Astrocyte (in vitro differentiated cells and primary cell): Measurements from ENCODE around the gene FAM240A. TPM values are rescaled to one million over a fixed set of nuclear protein-coding genes. Genes with fewer than 3 reads are reported as not detected.
A peak's percentile ranks its signal among the peaks of the same experiment; 100 is the strongest.

Experiments
- DNase-seq: peaks from one replicate; pipeline ENCODE4 v3.0.0-alpha.2; 2010; ENCODE audit warnings: low read depth
- FAIRE-seq: peaks from 2 replicates; lab custom pipeline; 2011; peaks lifted over from hg19 to GRCh38; lab: Jason Lieb, UNC
- H2AFZ ChIP-seq: 2 replicates; pipeline ENCODE4 v1.6.0; 2012; ENCODE audit warnings: low read depth, low read length, inconsistent platforms
- H3K27ac ChIP-seq: 2 replicates; pipeline ENCODE4 v1.5.1; 2011; ENCODE audit warnings: low read depth, low read length, inconsistent platforms
- H3K27me3 ChIP-seq: 2 replicates; pipeline ENCODE4 v1.6.0; 2011; ENCODE audit warnings: low read length, inconsistent platforms; ENCODE audit not compliant: insufficient read depth
- H3K36me3 ChIP-seq: 2 replicates; pipeline ENCODE4 v1.5.1; 2011; ENCODE audit warnings: low read length, inconsistent platforms; ENCODE audit not compliant: insufficient read depth
- H3K4me1 ChIP-seq: 2 replicates; pipeline ENCODE4 v1.5.1; 2011; ENCODE audit warnings: low read length, inconsistent platforms; ENCODE audit not compliant: insufficient read depth
- H3K4me2 ChIP-seq: 2 replicates; pipeline ENCODE4 v1.6.0; 2012; ENCODE audit warnings: low read length, inconsistent platforms
- H3K4me3 ChIP-seq: 2 replicates; pipeline ENCODE4 v1.5.1; 2011; ENCODE audit warnings: low read depth, mild to moderate bottlenecking, low read length, inconsistent platforms; ENCODE audit not compliant: insufficient read depth
- H3K79me2 ChIP-seq: 2 replicates; pipeline ENCODE4 v1.6.0; 2012; ENCODE audit warnings: mild to moderate bottlenecking, low read length, inconsistent platforms; ENCODE audit not compliant: insufficient read depth
- H3K9ac ChIP-seq: 2 replicates; pipeline ENCODE4 v1.6.0; 2012; ENCODE audit warnings: mild to moderate bottlenecking, low read length, inconsistent platforms
- H3K9me3 ChIP-seq: 2 replicates; pipeline ENCODE4 v1.5.1; 2012; ENCODE audit warnings: low read depth, mild to moderate bottlenecking, low read length, inconsistent platforms; ENCODE audit not compliant: insufficient read depth
- H4K20me1 ChIP-seq: 2 replicates; pipeline ENCODE4 v1.6.0; 2012; ENCODE audit warnings: low read length, inconsistent platforms; ENCODE audit not compliant: insufficient read depth
- H3K27ac Mint-ChIP-seq: one replicate; pipeline ENCODE4 v1.8.0; 2021; ENCODE audit warnings: mild to moderate bottlenecking, mixed read lengths; ENCODE audit not compliant: unreplicated experiment
- H3K27me3 Mint-ChIP-seq: one replicate; pipeline ENCODE4 v1.8.0; 2021; ENCODE audit warnings: low read depth, mixed read lengths; ENCODE audit not compliant: unreplicated experiment
- H3K36me3 Mint-ChIP-seq: one replicate; pipeline ENCODE4 v1.8.0; 2021; ENCODE audit warnings: low read depth, mixed read lengths; ENCODE audit not compliant: unreplicated experiment
- H3K4me1 Mint-ChIP-seq: one replicate; pipeline ENCODE4 v1.8.0; 2021; ENCODE audit warnings: low read depth, mixed read lengths; ENCODE audit not compliant: unreplicated experiment
- H3K4me3 Mint-ChIP-seq: one replicate; pipeline ENCODE4 v1.8.0; 2021; ENCODE audit warnings: mild to moderate bottlenecking, moderate library complexity, mixed read lengths; ENCODE audit not compliant: unreplicated experiment
- H3K9me3 Mint-ChIP-seq: one replicate; pipeline ENCODE4 v1.8.0; 2021; ENCODE audit warnings: mild to moderate bottlenecking, mixed read lengths; ENCODE audit not compliant: unreplicated experiment
- CTCF ChIP-seq: IDR thresholded peaks from 2 replicates; pipeline ENCODE4 v1.5.1; 2011; ENCODE audit warnings: low read depth, mild to moderate bottlenecking, inconsistent platforms, low read length, moderate library complexity; ENCODE audit not compliant: insufficient read depth
- EZH2 ChIP-seq: IDR thresholded peaks from 2 replicates; pipeline ENCODE4 v1.6.1; 2012; ENCODE audit warnings: mild to moderate bottlenecking, low read length, inconsistent platforms; ENCODE audit not compliant: insufficient read depth
- total RNA-seq: library from RNA; stranded (reverse); gene quantifications from 2 replicates; pipeline ENCODE4 v1.2.1, GENCODE V29; 2021

The FAM240A gene
- total RNA-seq, 1 donor from 2014 or later: not detected

GRCh38 chr3:46607603-46608028 lies 4.7 kb upstream of the FAM240A start:
- FAIRE-seq (no peak), DNase-seq (no peak)
- H3K27ac ChIP-seq: no peak overlapping the region
- no peak overlapping the region for H3K27ac Mint-ChIP-seq
- no peaks in the 10 kb centered on the region for H3K4me1 Mint-ChIP-seq
- TF ChIP-seq CTCF: peak; percentile 6
- TF ChIP-seq EZH2: no peak
- H3K9me3 Mint-ChIP-seq: no peaks in the 10 kb centered on the region
- H3K9me3 ChIP-seq: no peaks in the 10 kb centered on the region
- H3K4me3 Mint-ChIP-seq: no peak overlapping the region
- H3K79me2 ChIP-seq: no peaks in the 10 kb centered on the region
- H3K4me1 ChIP-seq: no peaks in the 10 kb centered on the region
- H3K36me3 ChIP-seq: no peaks in the 10 kb centered on the region
- no peak overlapping the region for H3K4me2 ChIP-seq
- H3K36me3 Mint-ChIP-seq: no peaks in the 10 kb centered on the region
- no peaks in the 10 kb centered on the region for H4K20me1 ChIP-seq
- peaks cover 7% of the 10 kb centered on the region for H3K27me3 ChIP-seq
- H2AFZ ChIP-seq: no peak overlapping the region
- peaks cover 8% of the 10 kb centered on the region for H3K27me3 Mint-ChIP-seq
- no peak overlapping the region for H3K4me3 ChIP-seq
- no peak overlapping the region for H3K9ac ChIP-seq

GRCh38 chr3:46609212-46609721 lies 3.1 kb upstream of the FAM240A start:
- H4K20me1 ChIP-seq: no peaks in the 10 kb centered on the region
- H3K27ac ChIP-seq: no peak overlapping the region
- no peak overlapping the region for H3K4me3 Mint-ChIP-seq
- TF ChIP-seq CTCF: no peak
- no peak for TF ChIP-seq EZH2
- no peaks in the 10 kb centered on the region for H3K4me1 Mint-ChIP-seq
- no peak overlapping the region for H3K4me2 ChIP-seq
- H3K4me1 ChIP-seq: no peaks in the 10 kb centered on the region
- H3K36me3 ChIP-seq: no peaks in the 10 kb centered on the region
- no peaks in the 10 kb centered on the region for H3K9me3 ChIP-seq
- no peaks in the 10 kb centered on the region for H3K9me3 Mint-ChIP-seq
- H3K79me2 ChIP-seq: no peaks in the 10 kb centered on the region
- no peak for DNase-seq
- no peak for FAIRE-seq
- no peak overlapping the region for H3K27ac Mint-ChIP-seq
- no peak overlapping the region for H3K4me3 ChIP-seq
- H3K27me3 ChIP-seq: peaks cover 10% of the 10 kb centered on the region
- peaks cover 9% of the 10 kb centered on the region for H3K27me3 Mint-ChIP-seq
- H3K9ac ChIP-seq: no peak overlapping the region
- no peak overlapping the region for H2AFZ ChIP-seq
- H3K36me3 Mint-ChIP-seq: no peaks in the 10 kb centered on the region

- no peak for DNase-seq
- no peaks in the 10 kb centered on the region for H3K4me1 ChIP-seq
- Mint-ChIP-seq H3K27me3 (peaks cover 10% of the 10 kb centered on the region), H3K27ac (no peak overlapping the region), H3K4me1 (no peaks in the 10 kb centered on the region), H3K9me3 (no peaks in the 10 kb centered on the region), H3K36me3 (no peaks in the 10 kb centered on the region), H3K4me3 (no peak overlapping the region)
- no peak overlapping the region for H3K9ac ChIP-seq
- H3K79me2 ChIP-seq: no peaks in the 10 kb centered on the region
- H3K9me3 ChIP-seq: no peaks in the 10 kb centered on the region
- no peak overlapping the region for H2AFZ ChIP-seq
- H3K27me3 ChIP-seq: peaks cover 16% of the 10 kb centered on the region
- no peaks in the 10 kb centered on the region for H3K36me3 ChIP-seq
- TF ChIP-seq EZH2 (no peak), CTCF (no peak)
- no peak for FAIRE-seq
- H3K4me2 ChIP-seq: no peak overlapping the region
- no peak overlapping the region for H3K4me3 ChIP-seq
- H3K27ac ChIP-seq: no peak overlapping the region
- no peaks in the 10 kb centered on the region for H4K20me1 ChIP-seq
These were observed 2.2 kb upstream of the FAM240A start for GRCh38 chr3:46609944-46610722.
